ENCODE measurements around the gene VILL. TPM values are rescaled to one million over a fixed set of nuclear protein-coding genes. Genes with fewer than 3 reads are reported as not detected.

Gene VILL
- total RNA-seq, 1 experiment from 2014 or later = 0.05 TPM

GRCh38 chr3:38000965-38001455 lies 10.4 kb downstream of the VILL start:
- DNase-seq (ENCODE audit: low read depth) = no peak

GRCh38 chr3:38001456-38002081 lies 11.0 kb downstream of the VILL start:
- no peak for DNase-seq (ENCODE audit: low read depth)

GRCh38 chr3:38002291-38002876 lies 11.8 kb downstream of the VILL start:
- no peak for DNase-seq (ENCODE audit: low read depth)

- DNase-seq (ENCODE audit: low read depth) = no peak
Observed at GRCh38 chr3:38002940-38003339, 12.4 kb downstream of the VILL start.

GRCh38 chr3:38003371-38003816 lies 12.8 kb downstream of the VILL start:
- no peak for DNase-seq (ENCODE audit: low read depth)

- no peak for DNase-seq (ENCODE audit: low read depth)
Observed at GRCh38 chr3:38003817-38004414, 13.3 kb downstream of the VILL start.

- peak; percentile 67 for DNase-seq (ENCODE audit: low read depth)
Observed at GRCh38 chr3:38004415-38005075, 14.0 kb downstream of the VILL start.

- no peak for DNase-seq (ENCODE audit: low read depth)
Observed at GRCh38 chr3:38005076-38006020, 14.8 kb downstream of the VILL start.

GRCh38 chr3:38006031-38006430 lies 15.4 kb downstream of the VILL start:
- no peak for DNase-seq (ENCODE audit: low read depth)

- DNase-seq (ENCODE audit: low read depth) = no peak
Observed at GRCh38 chr3:38006445-38006995, 15.9 kb downstream of the VILL start.

- no peak for DNase-seq (ENCODE audit: low read depth)
Observed at GRCh38 chr3:38007754-38008090, 17.1 kb downstream of the VILL start.

- DNase-seq (ENCODE audit: low read depth) = no peak
Observed at GRCh38 chr3:38008191-38008701, 17.7 kb downstream of the VILL start.

- no peak for DNase-seq (ENCODE audit: low read depth)
Observed at GRCh38 chr3:38008971-38009580, 18.5 kb downstream of the VILL start.

GRCh38 chr3:38009807-38010591 lies 19.4 kb downstream of the VILL start:
- no peak for DNase-seq (ENCODE audit: low read depth)

GRCh38 chr3:38011111-38011510 lies 20.5 kb downstream of the VILL start:
- DNase-seq (ENCODE audit: low read depth) = no peak

- no peak for DNase-seq (ENCODE audit: low read depth)
Observed at GRCh38 chr3:38015485-38015884, 24.9 kb downstream of the VILL start.

GRCh38 chr3:38015984-38016383 lies 25.4 kb downstream of the VILL start:
- DNase-seq (ENCODE audit: low read depth) = no peak

- no peak for DNase-seq (ENCODE audit: low read depth)
Observed at GRCh38 chr3:38016410-38016809, 25.8 kb downstream of the VILL start.

- no peak for DNase-seq (ENCODE audit: low read depth)
Observed at GRCh38 chr3:38016847-38017444, 26.4 kb downstream of the VILL start.

All from M059J (cell line).